ENCODE measurements around the gene RBM12. TPM values are rescaled to one million over a fixed set of nuclear protein-coding genes. Genes with fewer than 3 reads are reported as not detected.

The RBM12 gene
- total RNA-seq, 1 donor from 2014 or later = 147 TPM

DNA sequence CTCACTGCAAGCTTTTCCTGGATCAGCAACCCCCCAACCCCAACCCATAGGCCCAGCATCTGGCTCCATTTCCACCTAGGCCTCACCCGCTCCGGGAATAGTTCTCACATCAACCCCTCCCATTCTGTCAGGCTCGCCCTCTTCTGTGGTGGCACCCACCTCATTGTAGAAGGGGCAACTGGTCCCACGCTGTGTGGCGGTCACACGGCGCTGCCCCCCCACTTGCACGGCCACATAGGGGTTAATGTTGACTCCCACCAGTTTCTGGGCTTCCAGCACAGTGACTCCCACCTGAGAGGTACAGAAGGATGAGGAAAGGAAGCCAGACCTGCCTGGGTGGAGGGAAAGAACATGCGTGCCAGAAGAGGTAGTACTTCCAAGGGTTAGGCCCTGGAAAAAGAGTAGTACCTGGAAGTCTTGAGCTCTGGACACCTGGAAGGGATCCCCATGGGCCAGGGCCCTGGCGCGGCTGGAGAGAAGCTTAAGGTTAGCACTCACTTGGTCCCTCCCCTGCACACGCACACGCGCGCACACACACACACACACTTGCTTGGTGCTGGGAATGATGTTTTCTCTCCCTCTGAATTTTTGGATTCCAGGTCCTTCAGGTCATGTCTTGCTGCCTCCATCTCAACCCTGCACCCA is 61.7 kb downstream of the RBM12 start:
- Mint-ChIP-seq H3K36me3 (ENCODE audit: unreplicated experiment) (no peaks in the 10 kb centered on the region), H3K4me1 (ENCODE audit: low read depth, unreplicated experiment) (peaks cover 4% of the 10 kb centered on the region), H3K4me3 (ENCODE audit: unreplicated experiment) (no peak overlapping the region), H3K9me3 (ENCODE audit: unreplicated experiment) (peaks cover 9% of the 10 kb centered on the region), H3K27ac (ENCODE audit: unreplicated experiment) (no peak overlapping the region), H3K27me3 (ENCODE audit: unreplicated experiment) (peaks cover 16% of the 10 kb centered on the region)
- no peak for DNase-seq
- TF ChIP-seq, protein P1, sequence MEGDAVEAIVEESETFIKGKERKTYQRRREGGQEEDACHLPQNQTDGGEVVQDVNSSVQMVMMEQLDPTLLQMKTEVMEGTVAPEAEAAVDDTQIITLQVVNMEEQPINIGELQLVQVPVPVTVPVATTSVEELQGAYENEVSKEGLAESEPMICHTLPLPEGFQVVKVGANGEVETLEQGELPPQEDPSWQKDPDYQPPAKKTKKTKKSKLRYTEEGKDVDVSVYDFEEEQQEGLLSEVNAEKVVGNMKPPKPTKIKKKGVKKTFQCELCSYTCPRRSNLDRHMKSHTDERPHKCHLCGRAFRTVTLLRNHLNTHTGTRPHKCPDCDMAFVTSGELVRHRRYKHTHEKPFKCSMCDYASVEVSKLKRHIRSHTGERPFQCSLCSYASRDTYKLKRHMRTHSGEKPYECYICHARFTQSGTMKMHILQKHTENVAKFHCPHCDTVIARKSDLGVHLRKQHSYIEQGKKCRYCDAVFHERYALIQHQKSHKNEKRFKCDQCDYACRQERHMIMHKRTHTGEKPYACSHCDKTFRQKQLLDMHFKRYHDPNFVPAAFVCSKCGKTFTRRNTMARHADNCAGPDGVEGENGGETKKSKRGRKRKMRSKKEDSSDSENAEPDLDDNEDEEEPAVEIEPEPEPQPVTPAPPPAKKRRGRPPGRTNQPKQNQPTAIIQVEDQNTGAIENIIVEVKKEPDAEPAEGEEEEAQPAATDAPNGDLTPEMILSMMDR (IDR thresholded peaks at IDR 0.05; ENCODE audit: partially characterized antibody, unreplicated experiment) = no peak

DNA sequence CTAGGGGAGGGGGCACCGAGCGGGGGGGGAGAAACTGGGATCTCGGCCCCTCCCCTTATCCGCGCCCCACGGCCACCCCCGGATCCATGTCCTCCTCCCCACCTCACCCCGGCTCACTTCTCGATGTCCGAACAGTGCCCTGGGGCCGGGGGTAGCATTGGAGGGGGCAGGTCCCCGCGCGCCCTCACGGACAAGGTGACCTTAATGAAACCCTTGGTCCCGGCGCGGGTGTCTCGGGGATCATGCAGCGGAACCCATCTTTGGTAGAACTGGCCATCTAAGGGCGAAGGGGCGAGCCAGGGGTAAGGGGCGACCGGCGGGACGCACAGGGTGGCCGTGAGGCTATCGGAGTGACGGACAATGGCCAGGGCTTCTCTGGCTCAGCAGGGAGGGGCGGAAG is 62.7 kb downstream of the RBM12 start:
- H3K27me3 Mint-ChIP-seq (ENCODE audit: unreplicated experiment) = peaks cover 15% of the 10 kb centered on the region
- H3K9me3 Mint-ChIP-seq (ENCODE audit: unreplicated experiment) = peaks cover 9% of the 10 kb centered on the region

GRCh38 chr20:35600993-35601973 is 63.4 kb downstream of the RBM12 start:
- Mint-ChIP-seq H3K4me3 (ENCODE audit: unreplicated experiment) (peak overlapping the region; percentile 82), H3K36me3 (ENCODE audit: unreplicated experiment) (no peaks in the 10 kb centered on the region), H3K27ac (ENCODE audit: unreplicated experiment) (no peak overlapping the region), H3K4me1 (ENCODE audit: low read depth, unreplicated experiment) (peaks cover 4% of the 10 kb centered on the region), H3K9me3 (ENCODE audit: unreplicated experiment) (peaks cover 9% of the 10 kb centered on the region), H3K27me3 (ENCODE audit: unreplicated experiment) (peaks cover 14% of the 10 kb centered on the region)
- DNase-seq = peak; percentile 81
- TF ChIP-seq, protein P1 (IDR thresholded peaks at IDR 0.05; ENCODE audit: partially characterized antibody, unreplicated experiment) = no peak

More for the DNA sequence above, 62.7 kb downstream of the RBM12 start:
- no peaks in the 10 kb centered on the region for H3K36me3 Mint-ChIP-seq (ENCODE audit: unreplicated experiment)
- H3K4me1 Mint-ChIP-seq (ENCODE audit: low read depth, unreplicated experiment) = peaks cover 4% of the 10 kb centered on the region
- TF ChIP-seq, protein P1 (IDR thresholded peaks at IDR 0.05; ENCODE audit: partially characterized antibody, unreplicated experiment) = no peak
- no peak overlapping the region for H3K4me3 Mint-ChIP-seq (ENCODE audit: unreplicated experiment)
- no peak for DNase-seq
- no peak overlapping the region for H3K27ac Mint-ChIP-seq (ENCODE audit: unreplicated experiment)

DNA sequence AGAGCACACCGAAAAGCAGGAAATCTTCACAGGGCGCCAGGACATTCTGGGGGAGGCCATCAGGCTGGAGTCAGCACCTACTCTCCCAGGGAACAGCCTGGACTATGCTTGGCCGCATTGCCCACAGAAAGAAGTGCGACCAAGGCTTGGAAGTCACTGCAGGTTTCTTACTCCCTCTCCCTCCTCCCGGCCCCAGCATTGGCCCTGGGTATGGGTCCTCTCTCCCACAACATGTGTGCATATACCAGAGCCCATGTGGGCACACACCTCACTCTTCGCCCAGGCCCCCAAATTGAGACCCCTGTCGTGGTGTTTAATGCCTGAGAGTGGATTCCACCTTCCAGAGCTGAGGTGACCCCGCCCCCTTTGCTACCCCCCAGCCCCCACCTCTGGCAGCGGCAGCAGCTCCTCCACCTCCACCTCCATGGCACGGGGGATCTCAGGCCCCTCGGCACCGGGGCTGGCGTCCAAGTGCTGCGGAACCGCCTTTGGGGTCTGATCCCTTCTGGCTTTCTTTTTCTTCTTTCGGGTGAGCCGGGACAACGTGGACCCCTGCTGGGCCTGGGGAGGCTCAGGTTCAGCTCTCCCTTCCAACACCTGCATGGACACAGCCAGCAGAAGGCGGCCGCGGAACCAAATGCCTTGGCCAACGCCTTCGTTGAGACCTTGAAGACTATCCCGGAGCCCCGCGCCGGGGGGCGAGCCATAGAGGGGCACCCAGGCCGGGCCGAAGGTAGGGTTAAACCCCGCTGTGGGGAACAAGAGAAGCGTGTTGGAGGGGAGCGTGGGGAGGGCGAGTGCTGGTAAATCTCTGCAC is 64.3 kb downstream of the RBM12 start:
- TF ChIP-seq, protein P1 (IDR thresholded peaks at IDR 0.05; ENCODE audit: partially characterized antibody, unreplicated experiment) = no peak
- H3K4me1 Mint-ChIP-seq (ENCODE audit: low read depth, unreplicated experiment) = peaks cover 4% of the 10 kb centered on the region
- peaks cover 14% of the 10 kb centered on the region for H3K27me3 Mint-ChIP-seq (ENCODE audit: unreplicated experiment)
- no peak overlapping the region for H3K4me3 Mint-ChIP-seq (ENCODE audit: unreplicated experiment)
- no peaks in the 10 kb centered on the region for H3K36me3 Mint-ChIP-seq (ENCODE audit: unreplicated experiment)
- H3K27ac Mint-ChIP-seq (ENCODE audit: unreplicated experiment) = no peak overlapping the region
- DNase-seq = no peak
- peaks cover 11% of the 10 kb centered on the region for H3K9me3 Mint-ChIP-seq (ENCODE audit: unreplicated experiment)

Data from glutamatergic neuron (in vitro differentiated cells).